ENCODE data around the gene MIAT. TPM values are rescaled to one million over a fixed set of nuclear protein-coding genes. Genes with fewer than 3 reads are reported as not detected.

The MIAT gene
- total and polyA plus RNA-seq, 2 of the 8 experiments (the other 6 are each of a cell fraction or from before 2014, with no cell fraction given): 27.6 to 36.0 TPM

- peaks cover 11 to 26% (median 20%) of the 10 kb centered on the region in 4 experiments for H3K4me1 ChIP-seq (replicated peaks in 1 of 4; ENCODE audit: control insufficient read depth in 3 of 4, insufficient read depth in 4 of 4, low read length in 3 of 4)
- 100% methylated on average over 2 of the region's 2 CpGs; no CpG with 5 or more reads in 1 of the 2 experiments for WGBS, 2 experiments (ENCODE audit: extremely low coverage in 1 of 2, insufficient coverage in 1 of 2, insufficient read length in 1 of 2, insufficient replicate concordance in 2 of 2, low coverage in 1 of 2, low lambda C conversion rate in 2 of 2, missing lambda C conversion rate in 1 of 2)
- FAIRE-seq (no peak), DNase-seq (ENCODE audit: low read depth in 1 of 2, low spot score in 2 of 2) (no peak)
- H2AFZ ChIP-seq (ENCODE audit: low read length): no peak overlapping the region
- H3K27ac ChIP-seq (ENCODE audit: low read depth, low read length): no peak overlapping the region
- no peak overlapping the region for H4K8ac ChIP-seq (ENCODE audit: extremely low read depth, insufficient read depth, low read length)
- 0 out of 4 replicates have a peak, but pooled peaks cover 0 to 3% of the 10 kb centered on the region in 2 experiments for H3K9me3 ChIP-seq (ENCODE audit: insufficient read depth in 2 of 2, low read depth in 1 of 2, low read length in 1 of 2)
- no peak overlapping the region for H2BK5ac ChIP-seq (ENCODE audit: low read depth, low read length)
- no peaks in the 10 kb centered on the region for H3K36me3 ChIP-seq (ENCODE audit: control insufficient read depth in 2 of 4, insufficient read depth in 4 of 4, low read length in 3 of 4)
- H4K91ac ChIP-seq (replicated peaks; ENCODE audit: insufficient read length, low read length): no peak overlapping the region
- H3K4ac ChIP-seq (replicated peaks; ENCODE audit: insufficient read length, low read depth, low read length): no peak overlapping the region
- H4K20me1 ChIP-seq (replicated peaks in 1 of 2; ENCODE audit: control insufficient read depth in 1 of 2, insufficient read depth in 2 of 2, low read length in 2 of 2): no peaks in the 10 kb centered on the region
- no peak overlapping the region for H2BK12ac ChIP-seq (ENCODE audit: low read depth, low read length)
- H3K27me3 ChIP-seq (replicated peaks in 1 of 4; ENCODE audit: control insufficient read depth in 3 of 4, extremely low read depth in 1 of 4, insufficient read depth in 3 of 4, low read length in 3 of 4): peaks cover 0 to 5% (median 2%) of the 10 kb centered on the region in 4 experiments; a peak in 3 of 7 replicates
- no peak overlapping the region for H3K4me3 ChIP-seq (ENCODE audit: extremely low read depth in 1 of 4, insufficient read depth in 2 of 4, low read depth in 3 of 4, low read length in 4 of 4)
- no peak overlapping the region for H4K5ac ChIP-seq (ENCODE audit: insufficient read length, low read depth, low read length)
- H2BK20ac ChIP-seq (ENCODE audit: low read length): no peak overlapping the region
- POLR2A ChIA-PET (ENCODE audit: partially characterized antibody): no interaction called here
- CTCF ChIA-PET (ENCODE audit: partially characterized antibody): interaction anchor here (0.6 to 1.4 kb wide), 2 partner anchors 35 to 530 kb away, joined by 3 to 6 read pairs; no protein-coding TSS in a partner anchor
- no peak overlapping the region for H2BK120ac ChIP-seq (replicated peaks; ENCODE audit: low read depth, low read length)
- no peak overlapping the region for H3K4me2 ChIP-seq (ENCODE audit: insufficient read depth in 1 of 2, low read depth in 2 of 2, low read length in 2 of 2)
- TF ChIP-seq, protein P1, sequence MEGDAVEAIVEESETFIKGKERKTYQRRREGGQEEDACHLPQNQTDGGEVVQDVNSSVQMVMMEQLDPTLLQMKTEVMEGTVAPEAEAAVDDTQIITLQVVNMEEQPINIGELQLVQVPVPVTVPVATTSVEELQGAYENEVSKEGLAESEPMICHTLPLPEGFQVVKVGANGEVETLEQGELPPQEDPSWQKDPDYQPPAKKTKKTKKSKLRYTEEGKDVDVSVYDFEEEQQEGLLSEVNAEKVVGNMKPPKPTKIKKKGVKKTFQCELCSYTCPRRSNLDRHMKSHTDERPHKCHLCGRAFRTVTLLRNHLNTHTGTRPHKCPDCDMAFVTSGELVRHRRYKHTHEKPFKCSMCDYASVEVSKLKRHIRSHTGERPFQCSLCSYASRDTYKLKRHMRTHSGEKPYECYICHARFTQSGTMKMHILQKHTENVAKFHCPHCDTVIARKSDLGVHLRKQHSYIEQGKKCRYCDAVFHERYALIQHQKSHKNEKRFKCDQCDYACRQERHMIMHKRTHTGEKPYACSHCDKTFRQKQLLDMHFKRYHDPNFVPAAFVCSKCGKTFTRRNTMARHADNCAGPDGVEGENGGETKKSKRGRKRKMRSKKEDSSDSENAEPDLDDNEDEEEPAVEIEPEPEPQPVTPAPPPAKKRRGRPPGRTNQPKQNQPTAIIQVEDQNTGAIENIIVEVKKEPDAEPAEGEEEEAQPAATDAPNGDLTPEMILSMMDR (IDR thresholded peaks at IDR 0.05; ENCODE audit: control extremely low read depth in 1 of 3, insufficient read depth in 1 of 3, low read depth in 1 of 3, low read length in 3 of 3): no peak
- TF ChIP-seq EGR1 (IDR thresholded peaks at IDR 0.05; ENCODE audit: borderline replicate concordance, low read depth, low read length) (no peak), NANOG (IDR thresholded peaks at IDR 0.05; ENCODE audit: insufficient read depth, low read depth, low read length, poor library complexity, severe bottlenecking) (no peak), SAP30 (IDR thresholded peaks at IDR 0.05; ENCODE audit: insufficient read depth, insufficient replicate concordance, low read length) (no peak), TAF1 (IDR thresholded peaks at IDR 0.05; ENCODE audit: low read depth, low read length) (no peak), KDM1A (IDR thresholded peaks at IDR 0.05; ENCODE audit: borderline replicate concordance, low read length) (peak; percentile 66; the same call in 1 of the 2 replicates)
- H2AK5ac ChIP-seq (ENCODE audit: low read depth, low read length): no peak overlapping the region
- no peak overlapping the region for H3K18ac ChIP-seq (ENCODE audit: extremely low read depth, low read length)
- H3K56ac ChIP-seq (replicated peaks; ENCODE audit: insufficient read length, low read depth, low read length): no peak overlapping the region
- no peaks in the 10 kb centered on the region for H3K79me1 ChIP-seq (ENCODE audit: low read depth, low read length)
- H3K14ac ChIP-seq (ENCODE audit: insufficient read length): no peak overlapping the region
- no peak overlapping the region for H3K23ac ChIP-seq (ENCODE audit: insufficient read length)
- no peak overlapping the region for H2BK15ac ChIP-seq (ENCODE audit: low read length)
- H3K79me2 ChIP-seq (ENCODE audit: control insufficient read depth in 1 of 2, insufficient read depth in 2 of 2, low read length in 2 of 2): no peaks in the 10 kb centered on the region
- no peak overlapping the region for H3K9ac ChIP-seq (replicated peaks in 1 of 4; ENCODE audit: extremely low read depth in 1 of 4, low read depth in 3 of 4, low read length in 3 of 4)
- no peaks in the 10 kb centered on the region for H3K23me2 ChIP-seq (ENCODE audit: low read depth, low read length)
Measured at GRCh38 chr22:26620197-26620596, 37.2 kb upstream of the MIAT start.

Data from H1 (cell line).